Stimulated activated naive B cell treated with anti-CD40 and anti-IgM and Interleukin-4, amounts not matched to agents 10 μg/mL and 1 μg/mL and 100 μg/mL, for 72 hours (primary cell): ENCODE results near the gene REXO4.
A peak's percentile ranks its signal among the peaks of the same experiment; 100 is the strongest.
"Not testable (repeated sequence)": the region's sequence is repeated elsewhere in the genome, so short reads cannot be mapped to it uniquely, and the experiment has no call there.

Source experiments
- ATAC-seq, 2 donors: fragments of 150-1000 bp; cut with Tn5 transposase; replicated peaks; 2 replicates each; pipeline ENCODE4 v1.10.0; 2021; ENCODE audit warnings: moderate library complexity in 1 of 2
- DNase-seq: peaks from one replicate; pipeline ENCODE4 v3.0.0; 2021
- H3K27ac Mint-ChIP-seq: one replicate; pipeline ENCODE4 v1.8.0; 2022; ENCODE audit warnings: mild to moderate bottlenecking, mixed read lengths
- H3K27me3 Mint-ChIP-seq, 2 donors: one replicate each; pipeline ENCODE4 v1.8.0; 2022; ENCODE audit warnings: mixed read lengths in 2 of 2
- H3K36me3 Mint-ChIP-seq, 2 donors: one replicate each; pipeline ENCODE4 v1.8.0; 2022; ENCODE audit warnings: mixed read lengths in 2 of 2, mild to moderate bottlenecking in 1 of 2
- H3K4me1 Mint-ChIP-seq, 2 donors: one replicate each; pipeline ENCODE4 v1.8.0; 2022; ENCODE audit warnings: mixed read lengths in 2 of 2, mild to moderate bottlenecking in 1 of 2
- H3K4me3 Mint-ChIP-seq, 2 donors: one replicate each; pipeline ENCODE4 v1.8.0; 2022; ENCODE audit warnings: mild to moderate bottlenecking in 2 of 2, mixed read lengths in 2 of 2, moderate library complexity in 1 of 2
- H3K9me3 Mint-ChIP-seq, 2 donors: one replicate each; pipeline ENCODE4 v1.8.0; 2022; ENCODE audit warnings: mixed read lengths in 2 of 2, mild to moderate bottlenecking in 1 of 2

REXO4 gene

DNA sequence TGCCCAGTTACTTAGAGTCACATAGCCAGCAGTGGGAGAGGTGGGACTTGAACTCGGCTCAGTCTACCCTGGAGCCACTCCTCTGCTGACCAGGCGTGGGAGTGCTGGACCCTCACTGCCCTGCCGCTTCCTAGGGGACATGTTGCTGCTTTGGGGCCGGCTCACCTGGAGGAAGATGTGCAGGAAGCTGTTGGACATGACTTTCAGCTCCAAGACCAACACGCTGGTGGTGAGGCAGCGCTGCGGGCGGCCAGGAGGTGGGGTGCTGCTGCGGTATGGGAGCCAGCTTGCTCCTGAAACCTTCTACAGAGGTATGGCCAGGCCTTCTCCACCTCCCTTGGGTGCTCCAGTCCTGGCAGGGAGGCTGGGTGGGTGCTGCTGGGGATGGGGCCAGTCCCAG lies 38.6 kb upstream of the REXO4 start:
- H3K4me1 Mint-ChIP-seq: peaks cover 17 to 18% of the 10 kb centered on the region in 2 donors
- H3K27me3 Mint-ChIP-seq: no peaks in the 10 kb centered on the region
- no peak overlapping the region for H3K27ac Mint-ChIP-seq
- no peaks in the 10 kb centered on the region for H3K36me3 Mint-ChIP-seq
- no peak for ATAC-seq
- no peak for DNase-seq
- H3K4me3 Mint-ChIP-seq: no peak overlapping the region
- no peaks in the 10 kb centered on the region for H3K9me3 Mint-ChIP-seq

DNA sequence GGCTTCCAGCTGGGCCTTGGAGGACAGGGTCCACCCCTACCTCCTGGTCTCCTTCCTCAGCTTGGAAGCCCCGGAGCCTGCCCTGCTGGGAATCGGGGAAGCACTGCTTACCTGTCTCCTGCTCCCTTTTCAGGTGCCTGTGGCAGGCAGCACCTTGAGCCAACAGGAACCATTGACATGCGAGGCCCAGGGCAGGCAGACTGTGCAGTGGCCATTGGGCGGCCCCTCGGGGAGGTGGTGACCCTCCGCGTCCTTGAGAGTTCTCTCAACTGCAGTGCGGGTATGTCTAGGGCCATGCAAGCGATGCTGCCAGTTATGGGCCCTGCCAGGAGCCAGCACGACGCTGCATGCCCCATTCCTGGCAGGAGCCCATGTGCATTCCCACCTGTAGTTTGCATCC lies 38.1 kb upstream of the REXO4 start:
- H3K4me3 Mint-ChIP-seq: no peak overlapping the region
- DNase-seq: no peak
- no peaks in the 10 kb centered on the region for H3K36me3 Mint-ChIP-seq
- H3K27me3 Mint-ChIP-seq: no peaks in the 10 kb centered on the region
- no peaks in the 10 kb centered on the region for H3K9me3 Mint-ChIP-seq
- peaks cover 12 to 13% of the 10 kb centered on the region in 2 donors for H3K4me1 Mint-ChIP-seq
- no peak overlapping the region for H3K27ac Mint-ChIP-seq
- ATAC-seq: no peak

DNA sequence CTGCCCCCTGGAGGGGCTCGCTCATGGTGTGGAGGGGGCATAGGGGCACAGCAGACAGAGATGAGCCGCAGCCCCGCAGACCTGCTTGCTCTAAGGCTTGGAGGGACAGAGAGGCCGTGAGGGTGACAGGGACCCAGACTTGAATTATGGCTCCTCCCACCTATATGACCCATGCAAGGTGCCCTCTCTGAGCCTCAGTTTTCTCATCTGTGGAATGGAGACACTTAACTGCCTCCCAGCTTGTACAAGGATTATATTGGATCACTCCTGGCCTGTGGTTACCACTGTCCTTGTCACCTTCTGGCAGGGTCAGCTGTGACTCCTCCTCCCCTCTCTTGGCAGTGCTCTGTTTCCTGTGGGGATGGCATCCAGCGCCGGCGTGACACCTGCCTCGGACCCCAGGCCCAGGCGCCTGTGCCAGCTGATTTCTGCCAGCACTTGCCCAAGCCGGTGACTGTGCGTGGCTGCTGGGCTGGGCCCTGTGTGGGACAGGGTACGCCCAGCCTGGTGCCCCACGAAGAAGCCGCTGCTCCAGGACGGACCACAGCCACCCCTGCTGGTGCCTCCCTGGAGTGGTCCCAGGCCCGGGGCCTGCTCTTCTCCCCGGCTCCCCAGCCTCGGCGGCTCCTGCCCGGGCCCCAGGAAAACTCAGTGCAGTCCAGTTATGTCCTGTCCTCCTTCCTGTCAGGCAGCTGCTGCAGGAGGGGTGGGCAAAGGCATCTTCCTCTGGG lies 37.3 kb upstream of the REXO4 start:
- peaks cover 6 to 7% of the 10 kb centered on the region in 2 donors for H3K4me1 Mint-ChIP-seq

DNA sequence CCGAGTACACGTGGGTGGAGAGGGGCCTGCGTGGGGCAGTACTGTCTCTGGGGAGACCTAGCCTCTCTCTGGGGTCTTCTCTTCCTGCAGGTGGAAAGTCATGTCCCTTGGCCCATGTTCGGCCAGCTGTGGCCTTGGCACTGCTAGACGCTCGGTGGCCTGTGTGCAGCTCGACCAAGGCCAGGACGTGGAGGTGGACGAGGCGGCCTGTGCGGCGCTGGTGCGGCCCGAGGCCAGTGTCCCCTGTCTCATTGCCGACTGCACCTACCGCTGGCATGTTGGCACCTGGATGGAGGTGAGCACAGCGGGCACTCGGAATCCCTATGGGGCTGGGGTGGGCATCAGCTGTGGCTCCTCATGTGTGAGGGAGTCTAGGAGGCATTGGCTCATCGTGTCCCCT lies 36.5 kb upstream of the REXO4 start:
- Mint-ChIP-seq H3K4me1 (peaks cover 6% of the 10 kb centered on the region in 2 donors), H3K36me3 (no peaks in the 10 kb centered on the region), H3K27ac (no peak overlapping the region), H3K9me3 (no peaks in the 10 kb centered on the region), H3K4me3 (no peak overlapping the region), H3K27me3 (no peaks in the 10 kb centered on the region)
- ATAC-seq: no peak
- DNase-seq: no peak

More for the DNA sequence above, 37.3 kb upstream of the REXO4 start:
- Mint-ChIP-seq H3K4me3 (no peak overlapping the region), H3K9me3 (no peaks in the 10 kb centered on the region), H3K27ac (no peak overlapping the region), H3K36me3 (no peaks in the 10 kb centered on the region), H3K27me3 (no peaks in the 10 kb centered on the region)
- no peak for ATAC-seq
- DNase-seq: no peak

DNA sequence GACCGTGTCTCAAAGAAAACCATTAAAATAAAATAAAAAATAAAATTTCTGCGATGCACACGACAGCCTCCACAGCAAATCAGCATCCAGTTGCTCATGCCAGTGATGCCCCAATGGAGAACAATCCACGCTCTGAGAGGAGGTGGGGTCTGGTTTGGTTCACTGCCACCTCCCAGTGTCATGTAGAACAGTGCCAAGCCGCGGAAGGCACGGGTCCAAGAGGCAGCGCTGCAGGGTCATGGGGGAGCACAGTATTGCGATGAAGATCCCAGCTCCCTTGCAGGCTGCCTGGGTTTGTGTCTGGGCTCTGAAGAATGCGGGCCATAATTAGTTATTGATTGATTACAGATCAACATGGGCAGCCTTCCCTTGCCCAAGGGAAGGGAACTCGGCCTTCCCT lies 35.8 kb upstream of the REXO4 start:
- DNase-seq (no peak), ATAC-seq (no peak)
- Mint-ChIP-seq H3K4me1 (peaks cover 0 to 6% of the 10 kb centered on the region in 2 donors), H3K27me3 (no peaks in the 10 kb centered on the region), H3K4me3 (no peak overlapping the region), H3K9me3 (no peaks in the 10 kb centered on the region), H3K27ac (no peak overlapping the region), H3K36me3 (no peaks in the 10 kb centered on the region)

DNA sequence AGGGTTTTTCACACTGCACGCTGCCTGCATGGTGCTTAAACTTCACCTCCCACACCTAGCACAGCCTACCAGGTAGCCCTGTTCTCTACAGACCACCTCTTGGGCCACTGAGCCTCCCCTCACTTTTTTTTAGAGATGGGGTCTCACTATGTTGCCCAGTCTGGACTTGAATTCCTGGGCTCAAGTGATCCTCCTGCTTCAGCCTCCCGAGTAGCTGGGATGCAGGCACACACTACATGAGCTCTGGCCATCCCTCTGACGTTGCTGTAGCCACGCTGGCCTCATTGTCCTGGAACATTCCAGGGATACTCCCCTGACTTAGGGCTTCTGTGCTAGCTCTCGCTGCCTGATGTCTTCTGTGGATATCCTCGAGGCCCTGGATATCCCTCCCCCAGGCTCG lies 34.8 kb upstream of the REXO4 start:
- Mint-ChIP-seq H3K36me3 (no peaks in the 10 kb centered on the region), H3K9me3 (no peaks in the 10 kb centered on the region), H3K27ac (no peak overlapping the region), H3K27me3 (no peaks in the 10 kb centered on the region), H3K4me3 (no peak overlapping the region), H3K4me1 (peaks cover 0 to 6% of the 10 kb centered on the region in 2 donors)
- ATAC-seq: no peak
- DNase-seq: no peak

DNA sequence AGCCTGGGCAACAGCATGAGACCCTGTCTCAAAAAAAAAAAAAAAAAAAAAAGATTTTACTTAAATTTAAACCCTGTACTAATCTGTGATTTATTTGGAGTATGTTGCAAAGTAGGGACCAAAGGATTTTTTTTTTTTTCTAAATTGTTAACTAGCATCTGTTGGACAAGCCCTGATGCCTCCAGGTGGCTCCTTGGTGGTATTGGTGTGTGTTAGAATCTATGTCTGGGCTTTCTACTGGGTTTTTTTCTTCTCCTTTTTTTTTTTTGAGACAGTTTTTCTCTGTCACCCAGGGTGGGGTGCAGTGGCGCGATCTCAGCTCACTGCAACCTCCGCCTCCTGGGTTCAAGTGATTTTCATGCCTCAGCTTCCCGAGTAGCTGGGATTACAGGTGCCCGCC lies 34.1 kb upstream of the REXO4 start:
- ATAC-seq: peak in 1 of 2 donors; percentile 53
- H3K36me3 Mint-ChIP-seq, H3K4me1 Mint-ChIP-seq, H3K27ac Mint-ChIP-seq, H3K4me3 Mint-ChIP-seq, H3K9me3 Mint-ChIP-seq, H3K27me3 Mint-ChIP-seq, DNase-seq: not testable (repeated sequence)

DNA sequence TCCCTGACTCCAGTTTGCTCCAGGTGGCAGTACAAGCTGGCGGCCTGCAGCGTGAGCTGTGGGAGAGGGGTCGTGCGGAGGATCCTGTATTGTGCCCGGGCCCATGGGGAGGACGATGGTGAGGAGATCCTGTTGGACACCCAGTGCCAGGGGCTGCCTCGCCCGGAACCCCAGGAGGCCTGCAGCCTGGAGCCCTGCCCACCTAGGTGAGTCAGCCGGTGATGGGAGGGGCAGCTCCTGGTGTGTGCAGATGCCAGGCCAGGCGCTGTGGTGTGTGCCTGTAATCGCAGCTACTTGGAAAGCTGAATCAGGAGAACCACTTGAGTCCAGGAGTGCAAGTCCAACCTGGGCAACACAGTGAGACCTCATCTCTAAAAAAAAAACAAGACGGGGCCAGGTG lies 31.9 kb upstream of the REXO4 start:
- ATAC-seq (no peak), DNase-seq (no peak)
- no peak overlapping the region for H3K27ac Mint-ChIP-seq
- H3K4me1 Mint-ChIP-seq: peaks cover 0 to 6% of the 10 kb centered on the region in 2 donors
- H3K36me3 Mint-ChIP-seq: no peaks in the 10 kb centered on the region
- H3K4me3 Mint-ChIP-seq: no peak overlapping the region
- no peaks in the 10 kb centered on the region for H3K27me3 Mint-ChIP-seq
- H3K9me3 Mint-ChIP-seq: no peaks in the 10 kb centered on the region

DNA sequence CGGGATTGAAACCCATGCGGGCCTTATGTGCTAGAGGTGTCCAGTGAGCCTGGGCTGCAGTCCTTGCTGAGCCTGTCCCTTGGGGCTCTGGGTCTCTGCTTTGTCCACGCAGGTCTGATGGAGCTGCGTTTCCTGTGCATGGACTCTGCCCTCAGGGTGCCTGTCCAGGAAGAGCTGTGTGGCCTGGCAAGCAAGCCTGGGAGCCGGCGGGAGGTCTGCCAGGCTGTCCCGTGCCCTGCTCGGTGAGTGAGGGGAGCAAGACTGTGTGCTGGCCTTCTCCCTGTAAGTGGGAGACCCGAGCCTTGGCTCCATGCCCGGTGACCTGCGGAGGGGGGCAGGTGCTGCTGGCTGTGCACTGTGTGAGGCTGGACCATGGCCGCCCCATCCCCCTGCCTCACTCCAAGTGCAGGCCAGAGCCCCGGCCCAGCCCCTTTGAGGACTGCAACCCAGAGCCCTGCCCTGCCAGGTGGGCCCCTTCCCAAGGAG lies 30.7 kb upstream of the REXO4 start:
- Mint-ChIP-seq H3K4me3 (no peak overlapping the region), H3K27ac (no peak overlapping the region), H3K9me3 (no peaks in the 10 kb centered on the region), H3K4me1 (peaks cover 0 to 3% of the 10 kb centered on the region in 2 donors), H3K36me3 (no peaks in the 10 kb centered on the region), H3K27me3 (no peaks in the 10 kb centered on the region)
- no peak for DNase-seq
- ATAC-seq: no peak

DNA sequence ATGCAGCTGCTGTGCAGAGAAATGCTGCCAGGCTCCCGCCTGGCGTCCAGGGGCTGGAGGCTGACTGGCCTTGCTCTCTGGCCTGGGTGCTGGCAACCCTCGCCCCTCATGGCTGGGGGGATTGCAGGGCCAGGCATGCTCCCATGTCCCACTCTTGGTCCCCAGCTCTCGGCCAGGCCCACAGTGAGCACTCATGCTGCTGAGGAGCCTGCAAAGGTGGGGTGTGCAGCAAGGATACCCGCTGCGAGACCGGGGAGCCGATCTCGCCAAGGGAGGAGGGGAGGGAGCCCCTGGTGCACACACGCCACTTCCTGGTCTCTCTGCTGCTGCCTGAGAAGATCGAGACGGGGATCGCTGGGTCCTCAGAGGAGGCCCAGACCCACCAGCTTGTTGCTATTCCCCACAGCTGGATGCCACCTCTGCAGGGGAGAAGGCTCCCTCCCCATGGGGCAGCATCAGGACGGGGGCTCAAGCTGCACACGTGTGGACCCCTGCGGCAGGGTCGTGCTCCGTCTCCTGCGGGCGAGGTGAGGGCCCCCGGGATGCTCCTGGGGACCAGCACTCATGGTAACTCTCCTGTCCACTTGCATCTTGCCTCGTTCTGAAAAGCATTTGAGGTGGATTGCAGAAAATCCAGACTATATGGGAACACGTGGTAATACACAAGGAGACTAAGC lies 27.6 kb upstream of the REXO4 start:
- Mint-ChIP-seq H3K4me1 (peaks cover 17 to 18% of the 10 kb centered on the region in 2 donors), H3K27ac (no peak overlapping the region), H3K4me3 (no peak overlapping the region), H3K36me3 (peaks cover 0 to 2% of the 10 kb centered on the region in 2 donors), H3K9me3 (no peaks in the 10 kb centered on the region), H3K27me3 (no peaks in the 10 kb centered on the region)
- ATAC-seq (no peak), DNase-seq (no peak)

DNA sequence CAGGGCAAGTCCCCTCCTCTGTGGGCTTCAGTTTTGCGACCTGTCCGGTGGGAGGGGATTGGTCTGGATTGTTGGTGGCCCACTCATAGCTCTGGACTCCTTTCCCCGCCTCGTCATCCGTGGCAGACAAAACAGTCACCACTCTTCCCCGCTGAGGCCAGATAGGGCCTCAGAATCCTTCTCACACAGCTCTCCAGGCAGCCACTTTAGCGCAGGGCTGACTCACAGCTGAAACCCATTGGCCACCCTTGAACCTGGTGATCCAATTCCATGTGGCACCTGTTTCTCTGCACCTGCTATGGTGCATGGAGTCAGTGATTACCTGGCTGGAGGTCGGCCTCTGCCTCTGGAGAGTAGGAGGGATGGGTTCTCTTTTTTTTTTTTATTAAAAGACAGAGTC lies 26.2 kb upstream of the REXO4 start:
- Mint-ChIP-seq H3K36me3 (peaks cover 0 to 2% of the 10 kb centered on the region in 2 donors), H3K4me1 (peaks cover 27 to 32% of the 10 kb centered on the region in 2 donors), H3K4me3 (no peak overlapping the region), H3K9me3 (no peaks in the 10 kb centered on the region), H3K27me3 (no peaks in the 10 kb centered on the region), H3K27ac (no peak overlapping the region)
- no peak for ATAC-seq
- DNase-seq: no peak

DNA sequence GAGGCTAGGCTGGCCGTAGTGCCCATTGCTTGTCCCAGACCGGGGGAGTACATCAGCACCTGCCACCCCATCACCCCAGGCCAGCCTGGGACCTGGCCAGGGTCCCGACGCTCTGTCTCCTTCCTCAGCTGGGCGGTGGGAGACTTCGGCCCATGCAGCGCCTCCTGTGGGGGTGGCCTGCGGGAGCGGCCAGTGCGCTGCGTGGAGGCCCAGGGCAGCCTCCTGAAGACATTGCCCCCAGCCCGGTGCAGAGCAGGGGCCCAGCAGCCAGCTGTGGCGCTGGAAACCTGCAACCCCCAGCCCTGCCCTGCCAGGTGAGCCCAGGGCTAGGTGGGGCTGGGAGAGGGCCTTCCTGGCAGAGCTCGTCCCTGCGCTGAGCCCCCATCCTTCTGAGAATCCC lies 25.4 kb upstream of the REXO4 start:
- H3K27ac Mint-ChIP-seq: no peak overlapping the region
- no peak overlapping the region for H3K4me3 Mint-ChIP-seq

DNA sequence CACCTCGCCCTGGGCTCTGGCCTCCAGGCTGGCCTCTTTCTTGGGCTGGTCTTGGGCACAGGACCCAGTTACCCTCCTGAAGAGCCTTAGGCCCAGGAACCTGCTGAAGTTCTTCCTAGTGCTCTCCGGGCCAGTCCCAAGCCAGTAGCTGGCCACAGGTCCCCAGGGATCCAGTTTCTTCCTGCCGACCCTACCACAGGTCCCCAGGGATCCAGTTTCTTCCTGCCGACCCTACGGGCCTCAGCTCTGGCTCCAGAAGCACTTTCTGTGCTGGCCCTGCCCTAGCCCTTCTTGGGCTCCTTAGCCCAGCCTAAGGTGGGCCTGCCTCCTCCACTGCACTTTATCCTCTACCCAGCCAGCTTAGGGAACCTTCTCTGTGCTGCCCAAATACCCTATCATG lies 23.8 kb upstream of the REXO4 start:
- peaks cover 0 to 2% of the 10 kb centered on the region in 2 donors for H3K36me3 Mint-ChIP-seq
- no peak for ATAC-seq
- H3K9me3 Mint-ChIP-seq: no peaks in the 10 kb centered on the region
- peaks cover 33 to 41% of the 10 kb centered on the region in 2 donors for H3K4me1 Mint-ChIP-seq
- DNase-seq: no peak
- H3K4me3 Mint-ChIP-seq: peak overlapping the region; percentile 46 to 61
- H3K27me3 Mint-ChIP-seq: no peaks in the 10 kb centered on the region
- H3K27ac Mint-ChIP-seq: peak overlapping the region; percentile 89

More for the DNA sequence above, 25.4 kb upstream of the REXO4 start:
- Mint-ChIP-seq H3K4me1 (peaks cover 27 to 34% of the 10 kb centered on the region in 2 donors), H3K27me3 (no peaks in the 10 kb centered on the region), H3K36me3 (peaks cover 0 to 2% of the 10 kb centered on the region in 2 donors), H3K9me3 (no peaks in the 10 kb centered on the region)
- DNase-seq (no peak), ATAC-seq (no peak)

DNA sequence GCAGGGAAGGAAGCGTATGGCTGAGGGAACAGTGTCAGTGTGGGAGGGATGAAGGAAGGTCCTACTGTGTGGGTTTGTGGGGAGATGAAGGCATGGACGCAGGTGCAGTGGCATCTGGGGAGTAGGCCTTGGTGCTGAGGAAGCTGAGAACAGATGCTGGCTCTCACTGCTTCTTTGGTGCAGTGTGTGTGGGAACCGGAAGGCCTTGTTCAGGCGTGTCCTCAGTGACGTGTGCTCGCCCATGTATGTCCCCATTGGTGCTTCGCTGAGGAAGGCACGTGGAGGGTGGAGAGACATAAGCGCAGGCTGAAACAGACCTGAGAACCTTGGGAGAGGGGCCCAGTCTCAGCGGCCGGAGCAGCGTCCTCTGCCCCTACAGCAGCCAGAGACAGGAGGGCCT lies 23.1 kb upstream of the REXO4 start:
- peak overlapping the region in 1 of 2 donors; percentile 42 for H3K4me3 Mint-ChIP-seq
- H3K27ac Mint-ChIP-seq: peak overlapping the region; percentile 89
- ATAC-seq (peak; percentile 87), DNase-seq (peak; percentile 42)
- peaks cover 33 to 41% of the 10 kb centered on the region in 2 donors for H3K4me1 Mint-ChIP-seq
- no peaks in the 10 kb centered on the region for H3K27me3 Mint-ChIP-seq
- H3K36me3 Mint-ChIP-seq: peaks cover 0 to 2% of the 10 kb centered on the region in 2 donors
- H3K9me3 Mint-ChIP-seq: no peaks in the 10 kb centered on the region

DNA sequence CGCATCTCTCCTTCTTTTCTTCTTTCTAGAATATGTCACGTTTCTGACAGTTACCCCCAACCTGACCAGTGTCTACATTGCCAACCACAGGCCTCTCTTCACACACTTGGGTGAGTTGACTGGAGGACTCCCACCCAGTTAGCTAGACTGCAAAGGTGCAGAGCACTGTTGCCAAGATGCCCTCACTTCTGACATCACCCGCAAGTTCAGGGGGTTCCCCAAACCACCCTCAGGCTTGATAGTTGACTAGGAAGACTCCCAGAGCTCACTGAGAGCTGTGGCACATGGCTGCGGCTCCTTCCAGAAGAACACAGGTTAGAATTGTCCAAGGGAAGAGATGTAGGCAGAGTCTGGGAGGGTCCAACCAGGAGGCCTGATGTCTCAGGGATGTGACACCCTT lies 21.5 kb upstream of the REXO4 start:
- Mint-ChIP-seq H3K4me1 (peaks cover 33 to 41% of the 10 kb centered on the region in 2 donors), H3K27ac (no peak overlapping the region), H3K27me3 (peaks cover 0 to 3% of the 10 kb centered on the region in 2 donors), H3K9me3 (no peaks in the 10 kb centered on the region), H3K36me3 (peaks cover 0 to 2% of the 10 kb centered on the region in 2 donors), H3K4me3 (no peak overlapping the region)
- peak in 1 of 2 donors; percentile 51 for ATAC-seq
- DNase-seq: no peak
